NT2/D1 (cell line): ENCODE measurements around the gene HDAC3.

ENCODE experiments used
- SUZ12 ChIP-seq: IDR thresholded peaks from 2 replicates; pipeline ENCODE4 v1.6.1; 2011; ENCODE audit not compliant: insufficient read length, insufficient read depth; ENCODE audit errors: extremely low read depth
- YY1 ChIP-seq: IDR thresholded peaks from 2 replicates; pipeline ENCODE4 v1.6.1; 2011; ENCODE audit not compliant: insufficient read length, insufficient read depth
- ZNF274 ChIP-seq: IDR thresholded peaks from 2 replicates; pipeline ENCODE4 v1.6.1; 2011; ENCODE audit warnings: mild to moderate bottlenecking, low read depth, low read length

DNA sequence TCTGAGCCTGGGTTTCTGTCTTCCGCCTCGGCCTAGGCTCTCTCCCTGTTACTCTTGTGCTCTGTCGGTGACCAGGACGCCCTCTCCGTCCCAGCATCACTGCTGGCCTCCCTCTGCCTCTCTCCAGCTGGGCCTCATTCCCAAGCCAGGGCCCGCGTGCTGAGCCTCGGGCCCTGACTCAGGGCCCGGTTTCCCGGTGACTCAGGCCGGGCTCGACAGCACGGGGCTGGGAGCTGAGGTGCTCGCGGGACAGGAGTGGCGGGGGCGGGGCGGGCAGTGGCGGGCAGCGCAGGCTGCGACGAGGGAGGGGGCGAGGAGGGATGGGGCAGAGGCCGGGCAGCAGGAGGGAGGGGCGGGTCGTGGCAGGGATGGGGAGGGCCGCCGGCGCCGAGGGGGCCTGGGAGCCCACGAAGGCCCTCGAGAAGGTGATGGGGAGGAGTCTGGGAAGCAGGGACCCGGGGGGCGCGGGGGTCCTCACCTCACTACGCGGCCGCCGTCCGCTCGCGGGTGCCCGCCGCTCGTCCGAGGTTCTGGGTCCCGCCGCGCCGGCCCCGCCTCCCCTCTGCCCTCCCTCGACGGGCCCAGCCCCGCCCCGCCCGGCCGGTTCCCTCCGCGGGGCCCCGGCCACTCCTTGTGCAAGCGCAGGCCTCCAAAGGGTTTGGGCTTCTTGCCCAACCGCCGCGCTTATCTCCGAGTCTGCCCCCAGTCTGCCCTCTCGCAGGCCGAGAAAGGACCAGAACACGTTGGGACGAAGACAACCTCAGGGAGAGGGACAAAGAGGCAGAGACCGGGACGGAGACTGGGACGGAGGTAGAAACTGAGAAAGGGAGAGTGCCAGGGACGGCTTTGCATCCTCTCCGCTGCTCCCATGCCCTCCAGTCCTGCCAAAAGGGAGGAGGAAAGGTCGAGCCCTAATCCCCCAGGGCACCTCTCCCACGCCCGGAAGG is 45.3 kb upstream of the HDAC3 start, which contains the start of gene ARAP3:
- no peak for TF ChIP-seq YY1
- no peak for TF ChIP-seq ZNF274
- TF ChIP-seq SUZ12: no peak
